Thymus (tissue), 14 donors: ENCODE measurements around the gene PEX16. TPM values are rescaled to one million over a fixed set of nuclear protein-coding genes. Genes with fewer than 3 reads are reported as not detected.
A peak's percentile ranks its signal among the peaks of the same experiment; 100 is the strongest.

Source experiments
- DNase-seq, 9 donors: peaks; one replicate each; pipeline ENCODE4 v3.0.0-alpha.2; 2013; ENCODE audit warnings: low spot score in 9 of 9, low read depth in 6 of 9, missing footprints in 1 of 9
- H3K27ac ChIP-seq, 2 donors: one replicate each; pipeline ENCODE4 v1.5.1; 2013; ENCODE audit warnings: control low read depth in 1 of 2, low read depth in 1 of 2, low read length in 1 of 2, mild to moderate bottlenecking in 1 of 2, moderate library complexity in 1 of 2
- H3K27me3 ChIP-seq, 2 donors: one replicate each; pipeline ENCODE4 v1.5.1; 2013; ENCODE audit warnings: low read length in 1 of 2; ENCODE audit not compliant: control insufficient read depth in 2 of 2, insufficient read depth in 1 of 2
- H3K36me3 ChIP-seq, 2 donors: one replicate each; pipeline ENCODE4 v1.5.1; 2013; ENCODE audit warnings: low read length in 1 of 2, mild to moderate bottlenecking in 1 of 2, moderate library complexity in 1 of 2; ENCODE audit not compliant: control insufficient read depth in 2 of 2, insufficient read depth in 2 of 2
- H3K4me1 ChIP-seq, 2 donors: one replicate each; pipeline ENCODE4 v1.5.1; 2013; ENCODE audit warnings: low read length in 2 of 2; ENCODE audit not compliant: control insufficient read depth in 2 of 2, insufficient read depth in 2 of 2
- H3K4me3 ChIP-seq, 2 donors: one replicate each; pipeline ENCODE4 v1.5.1; 2013; ENCODE audit warnings: low read length in 2 of 2, control low read depth in 1 of 2, mild to moderate bottlenecking in 1 of 2
- H3K9me3 ChIP-seq, 2 donors: one replicate each; pipeline ENCODE4 v1.5.1; 2013; ENCODE audit warnings: low read length in 1 of 2, mild to moderate bottlenecking in 1 of 2; ENCODE audit not compliant: control insufficient read depth in 2 of 2, insufficient read depth in 1 of 2
- WGBS: extraction: QIAGEN DNeasy Blood & Tissue Kit; methylation state at CpG from one replicate; pipeline ENCODE4 v1.1.7; 2013; 5-methylcytosine and 5-hydroxymethylcytosine counted together
- long read RNA-seq, 10 donors: transcript quantifications; one replicate each; lab custom pipeline, GENCODE V29; 2026
- polyA plus RNA-seq: library from polyadenylated mRNA; stranded (reverse); fragments of 200-250 nt; gene quantifications from one replicate; pipeline ENCODE4 v1.2.3, GENCODE V29; 2013
- total RNA-seq: library from RNA; stranded (reverse); fragments of 120-200 nt; gene quantifications from one replicate; pipeline ENCODE4 v1.2.4, GENCODE V29; 2013
- donor health status: healthy.

PEX16 gene
- total RNA-seq (29.6 TPM), polyA plus RNA-seq (46.0 TPM)
- long read RNA-seq, donor 1, partial matches to known transcripts: 0 of 2 reads
- long read RNA-seq, donor 1, other reads (novel, unspliced or antisense): 0 of 2 reads
- long read RNA-seq, donor 2: 0 reads
- long read RNA-seq, donor 3, transcript PEX16-202 (11 exons, 1,335 nt): major isoform, 17 of 17 reads
- long read RNA-seq, donor 3, partial matches to known transcripts: 0 of 17 reads
- long read RNA-seq, donor 3, other reads (novel, unspliced or antisense): 0 of 17 reads
- long read RNA-seq, donor 4, partial matches to known transcripts: 0 of 3 reads
- long read RNA-seq, donor 4, other reads (novel, unspliced or antisense): 0 of 3 reads
- long read RNA-seq, donor 5, transcript PEX16-202 (11 exons, 1,335 nt): major isoform, 12 of 17 reads
- long read RNA-seq, donor 5, partial matches to known transcripts: 5 of 17 reads
- long read RNA-seq, donor 5, other reads (novel, unspliced or antisense): 0 of 17 reads
- long read RNA-seq, donor 6, transcript PEX16-202 (11 exons, 1,335 nt): major isoform, 5 of 12 reads
- long read RNA-seq, donor 6, partial matches to known transcripts: 7 of 12 reads
- long read RNA-seq, donor 6, other reads (novel, unspliced or antisense): 0 of 12 reads
- long read RNA-seq, donor 7, partial matches to known transcripts: 0 of 4 reads
- long read RNA-seq, donor 7, other reads (novel, unspliced or antisense): 0 of 4 reads
- long read RNA-seq, donor 8, transcript PEX16-202 (11 exons, 1,335 nt): major isoform, 5 of 5 reads
- long read RNA-seq, donor 8, partial matches to known transcripts: 0 of 5 reads
- long read RNA-seq, donor 8, other reads (novel, unspliced or antisense): 0 of 5 reads
- long read RNA-seq, donor 9, transcript PEX16-202 (11 exons, 1,335 nt): major isoform, 9 of 9 reads
- long read RNA-seq, donor 9, partial matches to known transcripts: 0 of 9 reads
- long read RNA-seq, donor 9, other reads (novel, unspliced or antisense): 0 of 9 reads
- long read RNA-seq, donor 10, transcript PEX16-202 (11 exons, 1,335 nt): major isoform, 8 of 14 reads
- long read RNA-seq, donor 10, partial matches to known transcripts: 6 of 14 reads
- long read RNA-seq, donor 10, other reads (novel, unspliced or antisense): 0 of 14 reads

GRCh38 chr11:45917623-45918330 lies at the start of gene PEX16:
TSS of gene PEX16 (minus strand) at chr11:45917877. CDS start at chr11:45917811, 66 bp downstream.
- WGBS: under 1% methylated on average over 45 of the region's 45 CpGs
- Histone ChIP-seq H3K36me3 (peaks cover 26 to 33% of the 10 kb centered on the region in 2 donors), H3K27me3 (peaks cover 22 to 41% of the 10 kb centered on the region in 2 donors), H3K9me3 (peaks cover 0 to 7% of the 10 kb centered on the region in 2 donors), H3K4me1 (peaks cover 12 to 25% of the 10 kb centered on the region in 2 donors), H3K4me3 (peak within 1 kb of the TSS; percentile 83 to 88), H3K27ac (peak within 1 kb of the TSS; percentile 94 to 98)
- DNase-seq: peak; percentile 88 to 98 (median 94)

GRCh38 chr11:45964911-45965389 lies 47.3 kb upstream of the PEX16 start:
- H3K4me3 ChIP-seq: no peak overlapping the region
- H3K36me3 ChIP-seq: peaks cover 13 to 29% of the 10 kb centered on the region in 2 donors
- WGBS: 55% methylated on average over 9 of the region's 9 CpGs
- no peaks in the 10 kb centered on the region for H3K9me3 ChIP-seq
- no peaks in the 10 kb centered on the region for H3K27me3 ChIP-seq
- H3K4me1 ChIP-seq: no peaks in the 10 kb centered on the region
- no peak overlapping the region for H3K27ac ChIP-seq
- peak; percentile 26 to 74 (median 48) for DNase-seq

GRCh38 chr11:45961751-45962240 lies 44.1 kb upstream of the PEX16 start:
- H3K4me1 ChIP-seq: no peaks in the 10 kb centered on the region
- no peak overlapping the region for H3K27ac ChIP-seq
- H3K27me3 ChIP-seq: no peaks in the 10 kb centered on the region
- no peaks in the 10 kb centered on the region for H3K9me3 ChIP-seq
- H3K4me3 ChIP-seq: no peak overlapping the region
- 68% methylated on average over 7 of the region's 7 CpGs for WGBS
- no peak for DNase-seq
- H3K36me3 ChIP-seq: peaks cover 3 to 9% of the 10 kb centered on the region in 2 donors

GRCh38 chr11:45960387-45961095 lies 42.9 kb upstream of the PEX16 start:
- no peak overlapping the region for H3K27ac ChIP-seq
- DNase-seq: no peak

GRCh38 chr11:45959851-45960250 lies 42.2 kb upstream of the PEX16 start:
- H3K9me3 ChIP-seq: peaks cover 0 to 1% of the 10 kb centered on the region in 2 donors
- H3K36me3 ChIP-seq: peaks cover 0 to 4% of the 10 kb centered on the region in 2 donors
- no peak overlapping the region for H3K4me3 ChIP-seq
- no peak for DNase-seq
- H3K4me1 ChIP-seq: no peaks in the 10 kb centered on the region
- no peak overlapping the region for H3K27ac ChIP-seq
- no peaks in the 10 kb centered on the region for H3K27me3 ChIP-seq
- 97% methylated on average over 1 of the region's 1 CpG for WGBS

More at GRCh38 chr11:45960387-45961095, 42.9 kb upstream of the PEX16 start:
- Histone ChIP-seq H3K9me3 (peaks cover 0 to 1% of the 10 kb centered on the region in 2 donors), H3K4me1 (no peaks in the 10 kb centered on the region), H3K4me3 (no peak overlapping the region), H3K27me3 (no peaks in the 10 kb centered on the region), H3K36me3 (peaks cover 3 to 5% of the 10 kb centered on the region in 2 donors)
- 97% methylated on average over 4 of the region's 4 CpGs for WGBS

GRCh38 chr11:45949992-45950407 lies 32.3 kb upstream of the PEX16 start:
- 100% methylated on average over 1 of the region's 1 CpG for WGBS
- Histone ChIP-seq H3K27me3 (no peaks in the 10 kb centered on the region), H3K9me3 (no peaks in the 10 kb centered on the region), H3K4me3 (no peak overlapping the region), H3K36me3 (peaks cover 36 to 52% of the 10 kb centered on the region in 2 donors), H3K27ac (no peak overlapping the region), H3K4me1 (no peaks in the 10 kb centered on the region)
- no peak for DNase-seq

- peaks cover 38 to 57% of the 10 kb centered on the region in 2 donors for H3K36me3 ChIP-seq
- H3K9me3 ChIP-seq: no peaks in the 10 kb centered on the region
- 96% methylated on average over 3 of the region's 3 CpGs for WGBS
These were observed 30.7 kb upstream of the PEX16 start for GRCh38 chr11:45948356-45948755.

GRCh38 chr11:45947885-45948284 lies 30.2 kb upstream of the PEX16 start:
- Histone ChIP-seq H3K36me3 (peaks cover 38 to 55% of the 10 kb centered on the region in 2 donors), H3K27ac (no peak overlapping the region), H3K27me3 (no peaks in the 10 kb centered on the region), H3K4me1 (no peaks in the 10 kb centered on the region), H3K4me3 (no peak overlapping the region), H3K9me3 (no peaks in the 10 kb centered on the region)
- no peak for DNase-seq
- 98% methylated on average over 1 of the region's 1 CpG for WGBS

More at GRCh38 chr11:45948356-45948755, 30.7 kb upstream of the PEX16 start:
- no peak overlapping the region for H3K4me3 ChIP-seq
- H3K27ac ChIP-seq: peak overlapping the region in 1 of 2 donors; percentile 21
- H3K4me1 ChIP-seq: no peaks in the 10 kb centered on the region
- no peak for DNase-seq
- no peaks in the 10 kb centered on the region for H3K27me3 ChIP-seq
